SH-SY5Y (cell line): ENCODE data around the gene UBE2Q2.

ENCODE experiments used
- GATA2 ChIP-seq: IDR thresholded peaks from 2 replicates; pipeline ENCODE4 v1.6.1; 2011; ENCODE audit warnings: mild to moderate bottlenecking, low read depth, low read length
- GATA3 ChIP-seq: IDR thresholded peaks from 2 replicates; pipeline ENCODE4 v1.6.1; 2011; ENCODE audit warnings: low read depth, mild to moderate bottlenecking, low read length, moderate library complexity

DNA sequence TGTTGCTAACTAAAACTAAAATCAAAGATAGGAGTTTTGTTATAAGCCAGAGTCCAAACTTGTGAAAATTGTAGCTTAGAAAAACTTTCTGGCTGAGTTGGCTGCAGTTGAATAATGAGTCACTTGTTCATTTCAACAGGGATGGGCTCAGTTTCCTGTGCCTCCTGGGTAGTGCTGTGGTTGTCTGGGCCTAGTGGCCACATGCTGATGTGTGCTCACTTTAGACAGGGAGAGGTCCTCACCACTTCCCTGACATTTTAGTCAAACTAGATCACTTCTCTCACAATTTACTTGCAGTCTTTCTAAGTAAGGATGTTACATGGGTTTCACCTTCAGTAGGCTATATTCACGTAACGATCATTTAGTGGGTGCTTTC is 6.3 kb upstream of the UBE2Q2 start:
- TF ChIP-seq GATA2 (no peak), GATA3 (no peak)
